ENCODE results near the gene SMARCA2.

DNA sequence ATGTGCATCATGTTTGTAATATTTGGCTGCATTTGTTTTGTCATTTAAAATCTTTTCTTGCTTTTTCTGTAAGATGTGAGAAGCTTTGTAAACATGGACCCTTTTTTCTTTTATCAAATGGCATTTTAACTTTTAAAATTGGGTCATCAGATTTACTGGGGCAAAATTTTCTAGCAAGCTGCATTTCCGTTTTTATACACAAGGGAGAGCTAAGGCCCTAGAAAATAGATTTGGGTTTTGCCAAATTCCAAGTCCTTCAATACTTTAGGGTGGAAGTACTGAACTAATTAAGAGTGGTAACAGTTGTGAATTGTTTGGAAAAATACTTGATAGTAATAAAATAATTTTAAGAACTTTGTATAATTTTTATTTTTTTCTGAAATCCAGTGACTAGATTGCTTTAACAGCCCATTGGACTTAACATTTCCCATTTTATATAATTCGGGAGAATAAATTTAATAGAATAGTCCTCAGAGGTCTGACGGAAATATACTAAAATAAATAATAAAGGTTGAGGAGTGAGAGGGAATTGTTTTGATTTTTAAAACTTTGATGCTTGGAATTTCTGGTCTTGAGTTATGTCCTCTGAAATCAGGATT is 117.4 kb downstream of the SMARCA2 start:
- TF ChIP-seq POLR2A (IDR thresholded peaks at IDR 0.05; ENCODE audit: low read length) (no peak), EP300 (IDR thresholded peaks at IDR 0.05) (no peak), RAD21 (conservative IDR thresholded peaks at IDR 0.05 in 1 of 2, IDR thresholded peaks at IDR 0.05 in 1 of 2) (peak; percentile 77 to 87), CHD4 (IDR thresholded peaks at IDR 0.05; ENCODE audit: borderline replicate concordance) (no peak), JUNB (IDR thresholded peaks at IDR 0.05) (no peak)
- TF ChIP-seq, protein P1, sequence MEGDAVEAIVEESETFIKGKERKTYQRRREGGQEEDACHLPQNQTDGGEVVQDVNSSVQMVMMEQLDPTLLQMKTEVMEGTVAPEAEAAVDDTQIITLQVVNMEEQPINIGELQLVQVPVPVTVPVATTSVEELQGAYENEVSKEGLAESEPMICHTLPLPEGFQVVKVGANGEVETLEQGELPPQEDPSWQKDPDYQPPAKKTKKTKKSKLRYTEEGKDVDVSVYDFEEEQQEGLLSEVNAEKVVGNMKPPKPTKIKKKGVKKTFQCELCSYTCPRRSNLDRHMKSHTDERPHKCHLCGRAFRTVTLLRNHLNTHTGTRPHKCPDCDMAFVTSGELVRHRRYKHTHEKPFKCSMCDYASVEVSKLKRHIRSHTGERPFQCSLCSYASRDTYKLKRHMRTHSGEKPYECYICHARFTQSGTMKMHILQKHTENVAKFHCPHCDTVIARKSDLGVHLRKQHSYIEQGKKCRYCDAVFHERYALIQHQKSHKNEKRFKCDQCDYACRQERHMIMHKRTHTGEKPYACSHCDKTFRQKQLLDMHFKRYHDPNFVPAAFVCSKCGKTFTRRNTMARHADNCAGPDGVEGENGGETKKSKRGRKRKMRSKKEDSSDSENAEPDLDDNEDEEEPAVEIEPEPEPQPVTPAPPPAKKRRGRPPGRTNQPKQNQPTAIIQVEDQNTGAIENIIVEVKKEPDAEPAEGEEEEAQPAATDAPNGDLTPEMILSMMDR (IDR thresholded peaks at IDR 0.05) = peak; percentile 78

Data from A549 (cell line).